Panc1 (cell line): Measurements from ENCODE around the gene IDUA. TPM values are rescaled to one million over a fixed set of nuclear protein-coding genes. Genes with fewer than 3 reads are reported as not detected.

Source experiments
- ATAC-seq: fragments of 200-7000 bp; cut with Tn5 transposase; 2 replicates; pipeline ENCODE4 v1.9.1; 2020; ENCODE audit warnings: mild to moderate bottlenecking, moderate library complexity
- BruUV-seq: library from RNA; stranded (reverse); fragments of 400-500 nt; replicated peaks from 2 replicates; lab custom pipeline; 2021; lab: Mats Ljungman, UMichigan
- CTCF ChIA-PET: fragments of 300-600 bp; sonication (Branson Sonifier 250); formaldehyde crosslinking; loops from one replicate; lab custom pipeline; 2022; ENCODE audit warnings: antibody characterized with exemption; lab: Charles Lee
- POLR2A ChIA-PET: fragments of 300-600 bp; sonication (Branson Sonifier 250); formaldehyde crosslinking; loops from one replicate; lab custom pipeline; 2022; ENCODE audit warnings: antibody characterized with exemption; lab: Charles Lee
- DNase-seq: peaks from one replicate; pipeline ENCODE4 v3.0.0-alpha.2; 2010; ENCODE audit warnings: low read depth, low spot score
- H3K27ac ChIP-seq: 2 replicates; pipeline ENCODE4 v1.5.1; 2011; ENCODE audit warnings: mild to moderate bottlenecking, low read length, inconsistent platforms
- H3K27me3 ChIP-seq: fragments of 200-500 bp; sonication (Bioruptor generic); 2 replicates; pipeline ENCODE4 v1.6.0; 2014; ENCODE audit warnings: low read length, inconsistent platforms; ENCODE audit not compliant: control insufficient read depth, insufficient read depth
- H3K36me3 ChIP-seq: fragments of 200-500 bp; sonication (Bioruptor generic); 2 replicates; pipeline ENCODE4 v1.5.1; 2014; ENCODE audit warnings: inconsistent platforms, mild to moderate bottlenecking, low read length, moderate library complexity; ENCODE audit not compliant: control insufficient read depth, insufficient read depth
- H3K4me1 ChIP-seq: 2 replicates; pipeline ENCODE4 v1.5.1; 2011; ENCODE audit warnings: inconsistent platforms, mild to moderate bottlenecking, low read length, moderate library complexity; ENCODE audit not compliant: control insufficient read depth, insufficient read depth
- H3K4me3 ChIP-seq, 2 experiments: 2 replicates each; pipeline ENCODE4 v1.5.1; 2011 to 2012; ENCODE audit warnings: low read depth in 2 of 2, low read length in 2 of 2, mild to moderate bottlenecking in 2 of 2, inconsistent platforms in 1 of 2, moderate library complexity in 1 of 2
- H3K9me3 ChIP-seq: fragments of 200-500 bp; sonication (Bioruptor generic); 2 replicates; pipeline ENCODE4 v1.5.1; 2014; ENCODE audit warnings: low read depth, mild to moderate bottlenecking, inconsistent platforms, low read length, moderate library complexity; ENCODE audit not compliant: control insufficient read depth, insufficient read depth
- POLR2AphosphoS5 ChIP-seq: IDR thresholded peaks from 2 replicates; pipeline ENCODE4 v1.6.1; 2012; ENCODE audit warnings: mild to moderate bottlenecking, low read depth, low read length, moderate library complexity
- SIN3A ChIP-seq: IDR thresholded peaks from 2 replicates; pipeline ENCODE4 v1.6.1; 2012; ENCODE audit warnings: low read depth, mild to moderate bottlenecking, low read length, moderate library complexity, borderline replicate concordance; ENCODE audit not compliant: insufficient read depth
- TCF7L2 ChIP-seq: IDR thresholded peaks from 2 replicates; pipeline ENCODE4 v1.6.1; 2011; ENCODE audit warnings: mild to moderate bottlenecking, low read depth, low read length, inconsistent platforms
- in situ Hi-C: cut with HindIII; loops from 2 replicates; pipeline ENCODE4 v1.10.0; 2016; ENCODE audit warnings: low sequenced_read_pairs, low pct_unique_long_range_greater_than_20kb
- intact Hi-C: fragments of 100-400 bp; cut with micrococcal nuclease; formaldehyde crosslinking; loops from one replicate; pipeline ENCODE4 v1.10.0; 2022; ENCODE audit not compliant: unreplicated experiment
- total RNA-seq: library from RNA; stranded (reverse); gene quantifications from one replicate; pipeline ENCODE4 v1.2.1, GENCODE V29; 2021; ENCODE audit not compliant: unreplicated experiment
- TF ChIP-seq, protein P1 (sequence below): fragments of 450-650 bp; IDR thresholded peaks from 2 replicates; pipeline ENCODE4 v1.5.1; 2017; ENCODE audit warnings: mild to moderate bottlenecking
- TF ChIP-seq, protein P2 (sequence below), 2 experiments: IDR thresholded peaks; 2 replicates each; pipeline ENCODE4 v1.6.1; 2011 to 2012; ENCODE audit warnings: low read depth in 2 of 2, control low read depth in 1 of 2, low read length in 1 of 2, mild to moderate bottlenecking in 1 of 2, moderate library complexity in 1 of 2; ENCODE audit not compliant: insufficient read depth in 1 of 2

Gene IDUA
- total RNA-seq, 1 experiment from 2014 or later: 30.6 TPM

DNA sequence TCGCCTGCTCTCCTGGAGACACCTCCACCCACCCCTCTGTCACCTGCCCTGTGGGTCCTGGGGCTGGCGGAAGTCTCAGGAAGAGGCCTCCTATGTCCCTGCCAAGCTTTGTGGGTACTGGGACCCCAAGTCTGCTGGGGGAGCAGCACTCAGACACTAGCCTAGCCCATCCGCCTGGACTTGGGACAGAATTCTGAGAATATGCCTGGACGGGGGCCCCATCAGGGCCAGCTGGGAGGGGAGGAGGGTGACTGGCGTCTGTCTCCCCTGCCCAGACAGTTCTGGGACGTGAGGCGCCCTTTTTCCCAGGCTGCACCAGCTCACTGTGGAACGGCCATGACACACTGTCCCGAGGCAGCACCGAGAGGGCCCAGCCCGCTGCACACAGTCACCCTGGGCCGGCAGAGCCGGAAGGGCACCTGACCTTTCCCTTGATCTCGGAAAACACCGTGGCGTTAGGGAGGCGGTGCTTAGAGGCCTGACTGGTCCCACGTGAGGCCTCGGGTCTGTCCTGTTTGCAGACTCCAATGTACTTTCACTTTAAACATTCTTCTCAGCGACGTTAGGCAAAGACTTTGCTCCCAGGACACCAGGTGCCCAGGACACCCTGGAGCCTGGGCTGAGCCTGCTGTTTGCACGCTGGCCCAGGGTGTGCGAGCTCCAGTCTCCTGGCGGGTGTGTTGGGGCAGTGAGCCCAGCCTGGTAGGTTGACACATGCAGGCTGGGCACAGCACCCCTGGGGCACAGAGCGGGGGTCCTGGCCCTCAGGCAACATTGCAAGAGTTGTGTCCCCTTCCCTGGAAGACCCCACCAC is 5.7 kb downstream of the IDUA start:
- no TSS peak for BruUV-seq
- H3K27me3 ChIP-seq: no peaks in the 10 kb centered on the region
- peak; percentile 73 for TF ChIP-seq TCF7L2
- TF ChIP-seq, protein P1, sequence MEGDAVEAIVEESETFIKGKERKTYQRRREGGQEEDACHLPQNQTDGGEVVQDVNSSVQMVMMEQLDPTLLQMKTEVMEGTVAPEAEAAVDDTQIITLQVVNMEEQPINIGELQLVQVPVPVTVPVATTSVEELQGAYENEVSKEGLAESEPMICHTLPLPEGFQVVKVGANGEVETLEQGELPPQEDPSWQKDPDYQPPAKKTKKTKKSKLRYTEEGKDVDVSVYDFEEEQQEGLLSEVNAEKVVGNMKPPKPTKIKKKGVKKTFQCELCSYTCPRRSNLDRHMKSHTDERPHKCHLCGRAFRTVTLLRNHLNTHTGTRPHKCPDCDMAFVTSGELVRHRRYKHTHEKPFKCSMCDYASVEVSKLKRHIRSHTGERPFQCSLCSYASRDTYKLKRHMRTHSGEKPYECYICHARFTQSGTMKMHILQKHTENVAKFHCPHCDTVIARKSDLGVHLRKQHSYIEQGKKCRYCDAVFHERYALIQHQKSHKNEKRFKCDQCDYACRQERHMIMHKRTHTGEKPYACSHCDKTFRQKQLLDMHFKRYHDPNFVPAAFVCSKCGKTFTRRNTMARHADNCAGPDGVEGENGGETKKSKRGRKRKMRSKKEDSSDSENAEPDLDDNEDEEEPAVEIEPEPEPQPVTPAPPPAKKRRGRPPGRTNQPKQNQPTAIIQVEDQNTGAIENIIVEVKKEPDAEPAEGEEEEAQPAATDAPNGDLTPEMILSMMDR: no peak
- DNase-seq (peak; percentile 46), ATAC-seq (peak; percentile 71)
- CTCF ChIA-PET: no interaction called here
- no peaks in the 10 kb centered on the region for H3K9me3 ChIP-seq
- intact Hi-C loops: no loop called here
- POLR2A ChIA-PET: no interaction called here
- H3K36me3 ChIP-seq: no peaks in the 10 kb centered on the region
- H3K4me3 ChIP-seq: peak overlapping the region in 1 of 2 experiments; percentile 37; a peak in 3 of 4 replicates
- in situ Hi-C loops: no loop called here
- peak overlapping the region; percentile 73 for H3K27ac ChIP-seq
- peaks cover 18% of the 10 kb centered on the region for H3K4me1 ChIP-seq

DNA sequence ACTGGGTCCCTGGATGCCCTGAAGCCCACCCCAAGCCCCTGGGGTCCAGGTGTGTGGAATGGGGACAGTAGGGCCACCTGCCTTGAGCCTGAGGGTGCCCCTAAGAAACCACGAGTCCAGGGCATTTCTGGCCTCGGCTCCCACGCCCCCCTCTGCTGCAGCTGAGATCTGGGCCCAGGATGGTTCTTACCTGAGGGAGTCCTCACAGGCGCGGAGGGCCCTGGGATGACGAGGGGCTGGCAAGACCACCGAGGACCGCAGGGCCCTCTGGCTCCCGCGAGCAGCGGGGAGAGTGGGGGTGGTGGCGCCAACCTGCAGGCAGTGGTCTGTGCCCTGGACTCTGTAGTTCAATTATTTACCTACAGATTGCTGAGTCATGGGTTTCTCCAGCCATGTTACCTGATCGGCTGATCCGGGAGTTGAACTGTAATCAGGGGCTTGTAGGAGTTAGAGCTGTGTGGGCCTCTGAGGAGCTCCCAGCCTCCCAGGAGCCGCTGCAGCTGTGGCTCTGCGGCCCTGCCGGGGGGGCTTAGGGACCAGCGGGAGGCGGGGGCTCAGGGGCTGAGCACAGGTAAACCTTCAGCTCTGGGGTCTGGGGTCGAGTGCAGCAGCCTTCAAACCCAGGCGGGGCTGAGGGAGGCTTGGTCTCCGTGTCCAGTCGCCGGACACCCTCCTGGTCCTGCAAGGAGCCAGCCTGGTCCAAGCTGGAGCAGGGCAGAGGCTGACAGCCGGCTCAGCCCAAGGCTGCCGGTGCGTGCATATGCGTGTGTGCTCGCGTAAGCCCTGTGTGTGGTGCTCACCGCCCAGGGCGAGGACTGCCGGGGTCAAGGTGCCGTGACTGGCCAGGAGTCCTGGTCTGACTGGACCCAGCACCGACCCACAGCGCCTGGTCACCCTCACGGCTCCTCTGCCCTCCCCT is 6.5 kb downstream of the IDUA start, which contains the start of gene SLC26A1:
TSS of gene SLC26A1 (minus strand) at position 294 of the 919 bp plus-strand sequence. CDS start 1,701 bp downstream, outside the sequence.
- peaks cover 18% of the 10 kb centered on the region for H3K4me1 ChIP-seq
- no TSS peak for BruUV-seq

More for the DNA sequence above, 6.5 kb downstream of the IDUA start, which contains the start of gene SLC26A1:
- H3K4me3 ChIP-seq: peak within 1 kb of the TSS in 1 of 2 experiments; percentile 37; a peak in 3 of 4 replicates
- no peak for DNase-seq
- H3K36me3 ChIP-seq: no peaks in the 10 kb centered on the region
- peak; percentile 64 for ATAC-seq
- ChIA-PET POLR2A (interaction anchor here (0.6 kb wide), 1 partner anchor 119 kb away, joined by 11 read pairs; no protein-coding TSS in a partner anchor), CTCF (no interaction called here)
- H3K27ac ChIP-seq: peak within 1 kb of the TSS; percentile 73
- in situ Hi-C loops: no loop called here
- H3K9me3 ChIP-seq: no peaks in the 10 kb centered on the region
- TF ChIP-seq, protein P1: no peak
- no peak for TF ChIP-seq SIN3A
- no peak; the same call in 1 of the 2 replicates for TF ChIP-seq POLR2AphosphoS5
- TF ChIP-seq, protein P2, sequence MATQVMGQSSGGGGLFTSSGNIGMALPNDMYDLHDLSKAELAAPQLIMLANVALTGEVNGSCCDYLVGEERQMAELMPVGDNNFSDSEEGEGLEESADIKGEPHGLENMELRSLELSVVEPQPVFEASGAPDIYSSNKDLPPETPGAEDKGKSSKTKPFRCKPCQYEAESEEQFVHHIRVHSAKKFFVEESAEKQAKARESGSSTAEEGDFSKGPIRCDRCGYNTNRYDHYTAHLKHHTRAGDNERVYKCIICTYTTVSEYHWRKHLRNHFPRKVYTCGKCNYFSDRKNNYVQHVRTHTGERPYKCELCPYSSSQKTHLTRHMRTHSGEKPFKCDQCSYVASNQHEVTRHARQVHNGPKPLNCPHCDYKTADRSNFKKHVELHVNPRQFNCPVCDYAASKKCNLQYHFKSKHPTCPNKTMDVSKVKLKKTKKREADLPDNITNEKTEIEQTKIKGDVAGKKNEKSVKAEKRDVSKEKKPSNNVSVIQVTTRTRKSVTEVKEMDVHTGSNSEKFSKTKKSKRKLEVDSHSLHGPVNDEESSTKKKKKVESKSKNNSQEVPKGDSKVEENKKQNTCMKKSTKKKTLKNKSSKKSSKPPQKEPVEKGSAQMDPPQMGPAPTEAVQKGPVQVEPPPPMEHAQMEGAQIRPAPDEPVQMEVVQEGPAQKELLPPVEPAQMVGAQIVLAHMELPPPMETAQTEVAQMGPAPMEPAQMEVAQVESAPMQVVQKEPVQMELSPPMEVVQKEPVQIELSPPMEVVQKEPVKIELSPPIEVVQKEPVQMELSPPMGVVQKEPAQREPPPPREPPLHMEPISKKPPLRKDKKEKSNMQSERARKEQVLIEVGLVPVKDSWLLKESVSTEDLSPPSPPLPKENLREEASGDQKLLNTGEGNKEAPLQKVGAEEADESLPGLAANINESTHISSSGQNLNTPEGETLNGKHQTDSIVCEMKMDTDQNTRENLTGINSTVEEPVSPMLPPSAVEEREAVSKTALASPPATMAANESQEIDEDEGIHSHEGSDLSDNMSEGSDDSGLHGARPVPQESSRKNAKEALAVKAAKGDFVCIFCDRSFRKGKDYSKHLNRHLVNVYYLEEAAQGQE (IDR thresholded peaks at IDR 0.05; ENCODE audit: insufficient read depth in 1 of 2, low read depth in 2 of 2, low read length in 1 of 2): no peak
- no peak for TF ChIP-seq TCF7L2
- H3K27me3 ChIP-seq: no peaks in the 10 kb centered on the region
- intact Hi-C loops: no loop called here
